HG02610 (cell line): ENCODE data around the gene ANXA10.

Experiments
- ATAC-seq: cut with Tn5 transposase; IDR thresholded peaks from one replicate; pipeline ENCODE4 v1.9.1; 2021; ENCODE audit warnings: mild to moderate bottlenecking, moderate library complexity; ENCODE audit not compliant: unreplicated experiment

Gene ANXA10, protein sequence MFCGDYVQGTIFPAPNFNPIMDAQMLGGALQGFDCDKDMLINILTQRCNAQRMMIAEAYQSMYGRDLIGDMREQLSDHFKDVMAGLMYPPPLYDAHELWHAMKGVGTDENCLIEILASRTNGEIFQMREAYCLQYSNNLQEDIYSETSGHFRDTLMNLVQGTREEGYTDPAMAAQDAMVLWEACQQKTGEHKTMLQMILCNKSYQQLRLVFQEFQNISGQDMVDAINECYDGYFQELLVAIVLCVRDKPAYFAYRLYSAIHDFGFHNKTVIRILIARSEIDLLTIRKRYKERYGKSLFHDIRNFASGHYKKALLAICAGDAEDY

GRCh38 chr4:168092176-168092712 is at the start of gene ANXA10:
Gene ANXA10, plus strand, starts transcription at chr4:168092537. Its CDS starts 164 bp downstream, at chr4:168092701.
- no peak for ATAC-seq

DNA sequence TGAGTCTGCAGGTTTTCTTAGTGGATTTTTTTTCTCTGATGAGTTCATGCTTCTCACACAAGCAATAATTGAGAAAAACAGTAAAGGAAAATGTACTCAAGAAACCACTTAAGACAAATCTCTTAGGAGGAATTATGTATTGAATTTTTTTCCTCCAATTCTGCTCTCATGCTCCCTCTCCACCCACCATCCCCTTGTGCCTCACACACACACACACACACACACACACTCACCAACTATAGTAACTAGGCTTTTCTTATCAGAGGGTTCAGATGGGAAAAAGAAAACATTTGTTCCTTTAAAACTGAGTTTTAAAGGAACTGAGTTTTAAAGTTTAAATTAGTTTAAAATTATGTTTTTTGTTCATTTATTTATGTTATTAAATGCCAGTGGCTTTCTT is 47.0 kb upstream of the ANXA10 start:
- ATAC-seq: no peak

- ATAC-seq: no peak
Observed at GRCh38 chr4:168050002-168050401, 42.3 kb upstream of the ANXA10 start.

- no peak for ATAC-seq
Observed at GRCh38 chr4:168051526-168051925, 40.8 kb upstream of the ANXA10 start.

DNA sequence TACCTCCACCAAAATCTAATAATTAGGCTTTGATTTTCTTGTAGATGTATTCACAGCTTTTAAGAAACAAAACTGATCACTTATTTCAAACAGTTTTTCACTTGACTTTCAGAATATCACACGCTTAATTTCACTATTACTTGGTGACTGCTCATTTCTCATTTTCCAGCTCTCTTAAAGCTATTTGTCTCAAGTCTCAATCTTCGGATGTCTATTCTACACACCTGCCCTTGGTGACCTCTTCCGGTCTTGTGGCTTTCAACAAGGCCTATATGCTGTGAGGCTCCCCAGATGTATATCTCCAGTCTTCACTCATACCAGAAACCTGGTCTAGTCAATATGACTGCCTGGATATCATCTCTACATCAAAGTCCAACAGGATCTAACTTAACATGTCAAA is 34.9 kb upstream of the ANXA10 start:
- ATAC-seq: peak; percentile 88

DNA sequence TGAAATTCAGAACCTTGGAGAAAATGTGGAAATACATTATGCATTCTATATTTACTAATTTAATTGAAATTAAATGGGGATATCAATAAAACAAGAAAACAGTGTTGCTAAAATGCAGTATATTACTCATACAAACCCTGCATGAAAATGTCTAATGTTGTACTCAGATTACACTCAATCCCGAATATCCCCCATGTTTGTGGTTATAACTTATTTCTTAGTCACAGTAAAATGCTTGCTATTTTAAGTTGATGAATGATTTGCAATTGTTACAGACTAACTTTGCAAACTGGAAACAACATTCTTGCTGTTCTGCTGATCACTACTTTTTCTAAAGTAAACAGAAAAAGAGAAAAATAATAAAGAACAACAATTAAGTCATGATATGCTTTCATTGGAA is 33.1 kb upstream of the ANXA10 start:
- no peak for ATAC-seq

DNA sequence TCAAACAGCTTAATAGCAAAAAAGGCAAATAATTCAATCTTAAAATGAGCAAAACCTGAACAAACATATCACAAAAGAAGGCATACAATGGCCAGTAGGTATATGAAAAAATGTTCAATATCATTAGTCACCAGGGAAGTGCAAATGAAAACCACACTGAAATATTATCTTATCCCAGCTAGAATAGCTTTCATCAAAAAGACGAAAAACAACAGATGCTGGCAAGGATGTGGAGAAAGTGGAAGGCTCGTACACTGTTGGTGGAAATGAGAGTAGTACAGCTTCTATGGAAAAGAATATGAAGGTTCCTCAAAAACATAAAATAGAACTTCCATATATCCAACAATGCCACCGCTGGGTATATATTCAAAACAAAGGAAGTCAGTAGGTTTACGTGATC is 29.3 kb upstream of the ANXA10 start:
- no peak for ATAC-seq

GRCh38 chr4:168070903-168071302 is 21.4 kb upstream of the ANXA10 start:
- ATAC-seq: no peak

DNA sequence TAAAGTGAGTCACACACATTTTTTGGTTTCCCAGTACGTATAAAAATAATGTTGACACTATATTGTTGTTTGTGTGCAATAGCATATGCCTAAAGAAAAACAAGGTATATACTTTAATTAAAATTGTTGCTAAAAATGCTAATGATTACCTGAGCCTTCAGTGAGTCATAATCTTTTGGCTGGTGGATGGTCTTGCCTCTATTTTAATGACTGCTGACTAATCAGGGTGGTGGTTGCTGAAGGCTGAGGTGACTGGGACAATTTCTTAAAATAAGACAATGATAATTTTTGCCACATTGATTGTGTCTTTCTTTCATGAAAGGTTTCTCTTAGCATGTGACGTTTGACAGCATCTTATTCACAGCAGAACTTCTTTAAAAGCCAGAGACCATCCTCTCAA is 21.0 kb upstream of the ANXA10 start:
- no peak for ATAC-seq

- ATAC-seq: no peak
Observed at GRCh38 chr4:168074861-168075260, 17.5 kb upstream of the ANXA10 start.

DNA sequence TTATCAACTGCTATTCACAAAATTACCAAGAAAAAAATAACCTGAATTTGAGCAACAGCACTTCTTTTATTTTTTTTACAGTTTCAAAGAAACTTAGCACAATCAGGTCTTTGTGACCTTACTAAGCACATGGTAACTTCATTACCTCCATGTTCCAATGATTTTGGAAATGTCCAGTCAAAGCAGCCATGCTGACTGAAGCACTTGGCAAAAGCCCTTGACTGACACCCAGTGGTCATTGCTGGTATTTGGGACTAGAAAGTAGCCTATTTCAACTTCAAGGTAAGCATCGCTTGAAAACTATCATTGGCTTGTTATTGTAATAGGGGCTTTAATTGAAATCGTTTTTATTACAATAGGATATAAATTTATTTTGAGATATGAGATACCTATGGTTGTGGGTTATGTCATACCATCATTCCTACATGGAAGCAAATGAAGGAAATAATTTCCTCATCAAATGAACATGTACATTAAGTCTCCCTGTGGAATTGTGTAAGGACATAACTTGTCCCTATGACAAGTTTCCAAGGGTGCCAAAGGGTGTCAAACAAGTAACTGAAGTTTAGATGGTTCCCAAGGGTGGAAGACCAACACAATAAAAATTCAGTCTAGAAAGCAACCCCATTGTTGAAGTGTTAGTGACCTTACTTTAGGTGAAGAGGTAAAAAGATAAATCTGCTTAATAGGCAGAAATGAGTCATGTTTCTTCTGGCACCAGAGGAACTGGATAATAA is 15.2 kb upstream of the ANXA10 start:
- ATAC-seq: peak; percentile 88

DNA sequence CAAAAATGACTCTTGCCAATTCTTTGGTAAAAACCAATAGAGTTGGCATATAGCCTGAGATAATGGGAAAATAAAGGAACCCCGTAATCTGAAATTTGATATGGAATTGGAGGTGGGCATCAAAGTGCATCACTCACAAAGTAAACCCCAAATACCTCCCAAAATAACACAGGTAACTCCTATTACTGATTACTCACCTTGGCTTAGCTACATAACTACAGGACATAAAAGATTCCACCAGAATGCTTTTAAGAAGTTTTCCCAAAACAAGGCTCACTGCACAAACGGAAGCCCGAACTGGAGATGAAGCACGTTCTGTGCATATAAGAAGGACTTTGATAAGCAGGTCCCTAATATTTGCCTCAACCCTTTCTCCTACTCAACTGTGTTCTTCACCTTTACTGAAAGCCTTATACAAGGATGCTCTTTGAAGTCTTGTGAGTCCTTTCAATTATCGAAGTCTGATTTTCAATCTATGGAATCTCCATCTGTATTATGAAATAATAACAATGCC is 14.6 kb upstream of the ANXA10 start:
- no peak for ATAC-seq

- ATAC-seq: no peak
Observed at GRCh38 chr4:168082379-168082778, 10.0 kb upstream of the ANXA10 start.

DNA sequence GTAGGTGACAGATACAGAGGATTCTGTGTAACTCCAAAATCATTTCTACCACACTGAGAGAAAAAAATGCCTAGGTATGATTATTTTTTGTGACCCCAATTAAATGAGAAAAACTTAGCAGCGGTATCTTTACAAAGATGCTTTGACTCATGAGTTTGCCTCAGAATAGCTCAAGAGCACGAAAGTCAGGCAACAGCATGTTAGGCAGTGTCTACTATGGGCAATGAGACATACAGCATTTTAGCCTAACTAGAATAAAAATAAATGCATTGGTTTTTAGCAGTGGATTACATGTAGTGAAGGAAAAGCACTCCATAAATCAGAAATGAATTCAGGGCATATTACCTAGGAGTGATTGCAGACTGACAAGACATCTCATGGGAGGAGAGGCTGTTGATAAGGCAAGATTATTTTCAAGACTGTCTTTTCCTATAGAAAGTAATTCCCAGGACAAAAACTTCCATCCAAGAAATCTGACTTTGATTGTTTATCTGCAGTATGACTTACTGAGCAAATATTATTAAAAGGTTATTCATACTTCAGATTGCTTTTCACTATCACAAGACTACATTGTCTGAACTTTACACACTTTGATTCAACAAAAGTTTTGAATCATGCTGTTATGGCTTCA is 3.6 kb downstream of the ANXA10 start:
- no peak for ATAC-seq

GRCh38 chr4:168096407-168096784 is 4.1 kb downstream of the ANXA10 start:
- ATAC-seq: no peak

DNA sequence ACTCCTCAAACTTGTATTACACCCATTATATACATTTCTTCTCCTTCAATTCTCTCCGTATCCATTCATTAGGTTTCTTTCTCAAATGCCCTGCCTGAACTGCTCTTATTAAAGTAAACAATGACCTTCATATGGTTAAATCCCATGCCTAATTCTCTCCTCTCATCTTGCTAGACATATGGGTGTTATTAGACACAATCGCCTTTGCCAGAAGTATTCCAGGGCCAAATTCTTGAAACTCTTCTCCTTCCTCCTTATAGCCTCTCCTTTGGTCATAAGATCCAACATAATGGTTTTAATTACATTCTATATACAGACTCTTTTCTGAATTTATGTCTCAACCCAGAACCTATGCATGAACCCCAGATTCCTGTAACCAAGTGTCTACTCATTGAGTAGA is 4.8 kb downstream of the ANXA10 start:
- ATAC-seq: no peak

DNA sequence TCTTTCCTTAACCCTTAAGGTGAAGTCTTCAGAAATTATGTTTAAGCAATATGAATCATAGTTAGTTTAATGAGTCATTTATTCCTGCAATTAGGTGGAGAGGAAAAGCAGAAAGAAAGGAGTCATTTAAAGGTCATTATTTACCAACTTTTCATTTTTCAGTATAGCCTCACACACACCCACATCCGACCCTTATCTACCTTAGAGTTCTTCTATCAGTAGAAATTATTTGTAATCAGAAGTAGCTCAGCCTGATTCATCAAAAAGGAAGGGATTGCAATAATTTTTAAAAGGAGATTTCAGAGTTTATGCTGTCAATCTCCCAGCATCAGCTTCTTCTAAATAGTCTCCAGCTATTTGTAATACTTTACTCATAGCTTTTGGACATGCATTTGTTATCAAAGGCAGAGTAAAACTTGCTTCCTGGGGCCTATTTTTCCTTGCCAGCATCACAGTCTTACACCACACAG is 5.9 kb downstream of the ANXA10 start:
- ATAC-seq: no peak

DNA sequence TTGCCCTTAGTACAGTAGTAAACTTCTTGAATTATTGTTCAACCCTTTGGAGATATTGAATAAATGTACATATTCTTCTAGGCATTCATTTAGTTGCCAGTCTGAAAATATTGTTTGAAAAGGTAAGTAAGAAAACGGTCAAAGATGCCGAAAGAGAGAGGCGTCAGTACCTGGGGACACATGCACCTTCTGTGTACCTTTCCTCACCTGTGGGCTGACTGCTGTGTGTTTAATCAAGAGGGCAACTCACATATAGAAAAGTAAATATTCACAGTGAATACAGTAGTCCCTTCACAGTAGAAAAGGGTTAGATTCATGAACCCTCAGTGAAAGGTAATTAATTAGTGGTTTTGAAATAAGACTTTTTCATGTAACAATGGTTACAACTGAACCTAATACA is 6.9 kb downstream of the ANXA10 start:
- no peak for ATAC-seq

DNA sequence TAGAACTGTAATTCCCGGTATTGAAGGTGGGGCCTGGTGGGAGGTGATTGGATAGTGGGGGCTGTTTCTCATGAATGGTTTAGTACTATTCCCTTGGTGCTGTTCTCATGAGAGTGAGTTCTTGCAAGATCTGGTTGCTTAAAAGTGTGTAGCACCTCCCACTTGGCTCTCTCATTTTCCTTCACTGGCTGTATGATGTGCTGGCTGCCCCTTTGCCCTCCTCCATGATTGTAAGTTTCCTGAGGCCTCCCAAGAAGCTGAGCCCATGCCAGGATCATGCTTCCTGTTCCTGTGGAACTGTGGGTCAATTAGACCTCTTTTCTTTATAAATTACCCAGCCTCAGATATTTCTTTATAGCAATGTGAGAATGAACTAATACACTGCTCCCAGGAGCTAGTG is 8.7 kb downstream of the ANXA10 start:
- ATAC-seq: no peak

GRCh38 chr4:168102403-168102802 is 10.1 kb downstream of the ANXA10 start:
- ATAC-seq: no peak

DNA sequence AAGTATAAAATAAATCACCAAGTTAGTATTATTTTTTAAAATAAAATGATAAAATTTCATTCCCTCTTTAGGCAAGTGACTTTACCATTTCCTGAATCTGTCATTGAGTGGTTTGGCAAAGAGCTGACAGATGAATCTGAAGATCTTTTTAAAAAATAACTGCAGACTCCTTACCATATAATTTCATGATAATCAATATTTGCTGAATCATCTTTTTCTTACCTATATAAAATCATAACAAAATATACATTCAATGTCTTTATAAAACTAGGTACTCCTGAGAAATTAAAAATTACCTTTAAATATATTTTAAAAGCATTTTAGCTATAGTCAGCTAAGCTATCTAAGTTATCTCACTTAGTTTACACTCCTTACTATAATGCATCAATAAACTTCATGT is 17.2 kb downstream of the ANXA10 start:
- no peak for ATAC-seq
